Hippocampal formation (tissue), 2 donors: ENCODE results near the gene METTL23.

Experiments
- DNase-seq, 2 donors: peaks; one replicate each; lab custom pipeline; 2025; lab: John Stamatoyannopoulos, UW

The METTL23 gene

GRCh38 chr17:76757256-76757655 lies 30.6 kb downstream of the METTL23 start:
- no peak for DNase-seq

- no peak for DNase-seq
Observed at GRCh38 chr17:76758570-76758969, 31.9 kb downstream of the METTL23 start.

- no peak for DNase-seq
Observed at GRCh38 chr17:76772842-76773525, 46.3 kb downstream of the METTL23 start.

GRCh38 chr17:76775021-76775600 lies 48.5 kb downstream of the METTL23 start:
- DNase-seq = no peak

GRCh38 chr17:76781056-76781982 lies 54.7 kb downstream of the METTL23 start:
- DNase-seq = no peak

GRCh38 chr17:76783146-76783545 lies 56.5 kb downstream of the METTL23 start:
- DNase-seq = no peak
